ENCODE measurements around the gene HSPG2.
A peak's percentile ranks its signal among the peaks of the same experiment; 100 is the strongest.

HSPG2 gene

GRCh38 chr1:21865609-21865942, 71.5 kb downstream of the HSPG2 start:
- H3K4me3 ChIP-seq (ENCODE audit: low read depth, low read length, poor library complexity, severe bottlenecking), result peak overlapping the region; percentile 27
- H4K20me1 ChIP-seq (ENCODE audit: insufficient read depth, low read length), result no peaks in the 10 kb centered on the region
- peaks cover 1% of the 10 kb centered on the region; the same call in 1 of the 2 replicates for H3K27me3 ChIP-seq (ENCODE audit: insufficient read depth, low read length)
- no peaks in the 10 kb centered on the region for H3K9me2 ChIP-seq (ENCODE audit: low read depth, low read length)
- no peak overlapping the region for H2AFZ ChIP-seq (ENCODE audit: low read length)
- H3K36me3 ChIP-seq (ENCODE audit: insufficient read depth, low read length), result peaks cover 13% of the 10 kb centered on the region; the same call in 1 of the 2 replicates
- TF ChIP-seq EZH2 (IDR thresholded peaks at IDR 0.05; ENCODE audit: borderline replicate concordance, low read length), result no peak
- TF ChIP-seq, protein P1, sequence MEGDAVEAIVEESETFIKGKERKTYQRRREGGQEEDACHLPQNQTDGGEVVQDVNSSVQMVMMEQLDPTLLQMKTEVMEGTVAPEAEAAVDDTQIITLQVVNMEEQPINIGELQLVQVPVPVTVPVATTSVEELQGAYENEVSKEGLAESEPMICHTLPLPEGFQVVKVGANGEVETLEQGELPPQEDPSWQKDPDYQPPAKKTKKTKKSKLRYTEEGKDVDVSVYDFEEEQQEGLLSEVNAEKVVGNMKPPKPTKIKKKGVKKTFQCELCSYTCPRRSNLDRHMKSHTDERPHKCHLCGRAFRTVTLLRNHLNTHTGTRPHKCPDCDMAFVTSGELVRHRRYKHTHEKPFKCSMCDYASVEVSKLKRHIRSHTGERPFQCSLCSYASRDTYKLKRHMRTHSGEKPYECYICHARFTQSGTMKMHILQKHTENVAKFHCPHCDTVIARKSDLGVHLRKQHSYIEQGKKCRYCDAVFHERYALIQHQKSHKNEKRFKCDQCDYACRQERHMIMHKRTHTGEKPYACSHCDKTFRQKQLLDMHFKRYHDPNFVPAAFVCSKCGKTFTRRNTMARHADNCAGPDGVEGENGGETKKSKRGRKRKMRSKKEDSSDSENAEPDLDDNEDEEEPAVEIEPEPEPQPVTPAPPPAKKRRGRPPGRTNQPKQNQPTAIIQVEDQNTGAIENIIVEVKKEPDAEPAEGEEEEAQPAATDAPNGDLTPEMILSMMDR (IDR thresholded peaks at IDR 0.05; ENCODE audit: low read length), result no peak
- peaks cover 4% of the 10 kb centered on the region; the same call in 1 of the 2 replicates for H3K9me3 ChIP-seq (ENCODE audit: low read length)
- peak overlapping the region; percentile 94 for H3K27ac ChIP-seq (ENCODE audit: low read depth, low read length, poor library complexity, severe bottlenecking)
- H3K4me2 ChIP-seq (ENCODE audit: low read length), result peak overlapping the region; percentile 53
- no peaks in the 10 kb centered on the region for H3K79me2 ChIP-seq (ENCODE audit: insufficient read depth, low read length)
- H3K4me1 ChIP-seq (ENCODE audit: insufficient read depth, low read length, severe bottlenecking), result peaks cover 44% of the 10 kb centered on the region
- H3K9ac ChIP-seq (ENCODE audit: low read length), result peak overlapping the region; percentile 46; the same call in 1 of the 2 replicates
- no peaks in the 10 kb centered on the region for H3F3A ChIP-seq (ENCODE audit: insufficient read depth, low read length)

DNA sequence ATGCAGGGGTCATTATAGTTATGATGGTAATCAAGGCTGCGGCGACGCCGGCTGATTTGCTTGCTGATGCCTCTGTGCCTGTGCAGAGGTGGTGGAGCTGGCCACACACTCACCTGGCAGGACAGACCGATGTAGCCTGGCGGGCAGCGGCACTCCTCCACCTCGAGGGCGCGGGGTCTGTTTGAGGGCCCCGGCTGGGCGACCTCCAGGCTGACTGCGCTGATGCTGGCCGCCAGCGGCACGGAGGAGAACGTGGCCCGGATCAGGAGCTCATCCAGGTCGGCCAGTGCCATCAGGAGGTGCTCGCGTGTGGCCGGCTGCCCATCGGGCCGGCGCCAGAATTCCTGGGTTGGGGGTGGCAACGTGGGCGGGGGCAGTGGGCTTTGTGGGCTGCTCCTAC, 72.4 kb downstream of the HSPG2 start:
- Histone ChIP-seq H4K20me1 (ENCODE audit: insufficient read depth, low read length) (no peaks in the 10 kb centered on the region), H3K9ac (ENCODE audit: low read length) (no peak overlapping the region; the same call in 1 of the 2 replicates)

DNA sequence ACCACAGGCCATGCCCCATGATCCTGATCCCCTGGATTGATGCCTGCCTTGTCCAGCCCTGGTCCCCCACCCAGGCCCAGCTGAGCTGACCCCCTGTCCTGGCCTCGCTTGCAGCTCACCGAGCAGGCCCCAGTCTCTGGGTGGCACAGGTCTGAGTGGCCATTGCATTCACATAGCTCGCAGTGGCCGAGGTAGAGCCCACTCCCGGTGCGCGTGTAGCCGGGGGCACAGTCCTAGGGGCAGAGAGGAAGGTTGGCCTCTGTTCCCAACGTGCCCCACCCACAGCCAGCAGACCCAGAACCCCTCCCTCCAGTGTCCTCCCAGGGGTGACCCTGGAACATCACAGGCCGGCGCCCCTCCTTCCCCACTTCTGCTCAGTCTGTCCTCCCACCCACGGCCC, 73.1 kb downstream of the HSPG2 start:
- Histone ChIP-seq H3K4me2 (ENCODE audit: low read length) (no peak overlapping the region), H4K20me1 (ENCODE audit: insufficient read depth, low read length) (no peaks in the 10 kb centered on the region), H3K9me3 (ENCODE audit: low read length) (peaks cover 4% of the 10 kb centered on the region; the same call in 1 of the 2 replicates), H3K9me2 (ENCODE audit: low read depth, low read length) (no peaks in the 10 kb centered on the region), H3F3A (ENCODE audit: insufficient read depth, low read length) (no peaks in the 10 kb centered on the region), H3K79me2 (ENCODE audit: insufficient read depth, low read length) (no peaks in the 10 kb centered on the region), H3K27ac (ENCODE audit: low read depth, low read length, poor library complexity, severe bottlenecking) (no peak overlapping the region), H3K27me3 (ENCODE audit: insufficient read depth, low read length) (peaks cover 8% of the 10 kb centered on the region; the same call in 1 of the 2 replicates), H3K4me3 (ENCODE audit: low read depth, low read length, poor library complexity, severe bottlenecking) (no peak overlapping the region), H3K9ac (ENCODE audit: low read length) (no peak overlapping the region), H2AFZ (ENCODE audit: low read length) (no peak overlapping the region), H3K4me1 (ENCODE audit: insufficient read depth, low read length, severe bottlenecking) (peaks cover 44% of the 10 kb centered on the region), H3K36me3 (ENCODE audit: insufficient read depth, low read length) (peaks cover 13% of the 10 kb centered on the region; the same call in 1 of the 2 replicates)
- TF ChIP-seq, protein P1 (IDR thresholded peaks at IDR 0.05; ENCODE audit: low read length), result no peak
- TF ChIP-seq EZH2 (IDR thresholded peaks at IDR 0.05; ENCODE audit: borderline replicate concordance, low read length), result no peak

More for the DNA sequence above, 72.4 kb downstream of the HSPG2 start:
- H2AFZ ChIP-seq (ENCODE audit: low read length), result no peak overlapping the region
- no peak overlapping the region for H3K4me2 ChIP-seq (ENCODE audit: low read length)
- H3K27me3 ChIP-seq (ENCODE audit: insufficient read depth, low read length), result peaks cover 8% of the 10 kb centered on the region; the same call in 1 of the 2 replicates
- peaks cover 44% of the 10 kb centered on the region for H3K4me1 ChIP-seq (ENCODE audit: insufficient read depth, low read length, severe bottlenecking)
- H3K36me3 ChIP-seq (ENCODE audit: insufficient read depth, low read length), result peaks cover 13% of the 10 kb centered on the region; the same call in 1 of the 2 replicates
- peaks cover 4% of the 10 kb centered on the region; the same call in 1 of the 2 replicates for H3K9me3 ChIP-seq (ENCODE audit: low read length)
- peak overlapping the region; percentile 94 for H3K27ac ChIP-seq (ENCODE audit: low read depth, low read length, poor library complexity, severe bottlenecking)
- H3F3A ChIP-seq (ENCODE audit: insufficient read depth, low read length), result no peaks in the 10 kb centered on the region
- TF ChIP-seq, protein P1 (IDR thresholded peaks at IDR 0.05; ENCODE audit: low read length), result no peak
- TF ChIP-seq EZH2 (IDR thresholded peaks at IDR 0.05; ENCODE audit: borderline replicate concordance, low read length), result no peak
- H3K4me3 ChIP-seq (ENCODE audit: low read depth, low read length, poor library complexity, severe bottlenecking), result no peak overlapping the region
- H3K9me2 ChIP-seq (ENCODE audit: low read depth, low read length), result no peaks in the 10 kb centered on the region
- no peaks in the 10 kb centered on the region for H3K79me2 ChIP-seq (ENCODE audit: insufficient read depth, low read length)

Data from OCI-LY1 (cell line).